ENCODE measurements around the gene GATA1.

Gene GATA1

DNA sequence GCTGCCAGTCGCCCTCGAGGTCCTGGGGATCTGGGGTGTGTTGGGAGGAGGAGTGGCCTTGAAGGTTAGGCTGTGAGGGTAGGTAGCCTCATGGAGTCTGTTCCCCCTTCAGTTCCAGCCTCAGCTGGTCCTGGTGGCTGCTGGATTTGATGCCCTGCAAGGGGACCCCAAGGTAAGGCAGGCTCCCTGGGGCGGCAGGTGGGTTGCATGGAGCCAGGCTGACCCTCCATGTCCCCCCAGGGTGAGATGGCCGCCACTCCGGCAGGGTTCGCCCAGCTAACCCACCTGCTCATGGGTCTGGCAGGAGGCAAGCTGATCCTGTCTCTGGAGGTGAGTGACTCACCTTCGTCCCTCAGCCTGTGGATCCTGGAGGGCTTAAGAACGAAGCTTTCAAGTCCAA, 28.3 kb downstream of the GATA1 start:
- TF ChIP-seq GATA2 (IDR thresholded peaks at IDR 0.05; ENCODE audit: low read depth, low read length) (no peak), GATA3 (IDR thresholded peaks at IDR 0.05; ENCODE audit: low read depth, low read length) (no peak)

- no peak for TF ChIP-seq GATA3 (IDR thresholded peaks at IDR 0.05; ENCODE audit: low read depth, low read length)
- no peak for TF ChIP-seq GATA2 (IDR thresholded peaks at IDR 0.05; ENCODE audit: low read depth, low read length)
Observed at GRCh38 chrX:48815266-48815665, 28.9 kb downstream of the GATA1 start.

DNA sequence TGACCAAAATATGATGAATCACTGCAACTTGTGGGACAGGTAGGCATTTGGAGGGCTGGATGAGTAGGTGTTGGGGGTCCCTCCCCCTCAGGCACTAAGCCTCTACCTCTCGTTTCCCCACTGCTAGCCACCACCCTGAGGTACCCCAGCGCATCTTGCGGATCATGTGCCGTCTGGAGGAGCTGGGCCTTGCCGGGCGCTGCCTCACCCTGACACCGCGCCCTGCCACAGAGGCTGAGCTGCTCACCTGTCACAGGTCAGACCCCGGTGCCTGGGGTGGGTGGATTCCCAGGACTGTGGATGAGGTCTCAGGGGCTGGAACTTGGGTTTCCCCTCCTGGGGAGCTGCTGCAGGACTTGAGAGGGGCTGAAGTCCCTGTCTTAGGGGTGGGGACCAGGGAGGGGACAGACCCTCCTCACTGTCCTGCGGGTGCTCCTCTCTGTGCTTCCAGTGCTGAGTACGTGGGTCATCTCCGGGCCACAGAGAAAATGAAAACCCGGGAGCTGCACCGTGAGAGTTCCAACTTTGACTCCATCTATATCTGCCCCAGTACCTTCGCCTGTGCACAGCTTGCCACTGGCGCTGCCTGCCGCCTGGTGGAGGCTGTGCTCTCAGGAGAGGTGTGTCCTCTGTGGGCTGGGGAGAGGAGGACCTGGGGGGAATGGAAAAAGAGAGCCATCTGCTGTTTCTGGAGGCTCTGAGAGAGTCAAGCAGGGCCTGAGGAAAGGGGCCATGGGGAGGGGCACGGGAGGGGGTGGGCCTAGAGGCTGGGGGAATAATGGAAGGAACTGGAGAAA, 29.8 kb downstream of the GATA1 start:
- TF ChIP-seq GATA3 (IDR thresholded peaks at IDR 0.05; ENCODE audit: low read depth, low read length) (no peak), GATA2 (IDR thresholded peaks at IDR 0.05; ENCODE audit: low read depth, low read length) (no peak)

GRCh38 chrX:48818098-48818497, 31.7 kb downstream of the GATA1 start:
- TF ChIP-seq GATA3 (IDR thresholded peaks at IDR 0.05; ENCODE audit: low read depth, low read length) (no peak), GATA2 (IDR thresholded peaks at IDR 0.05; ENCODE audit: low read depth, low read length) (no peak)

DNA sequence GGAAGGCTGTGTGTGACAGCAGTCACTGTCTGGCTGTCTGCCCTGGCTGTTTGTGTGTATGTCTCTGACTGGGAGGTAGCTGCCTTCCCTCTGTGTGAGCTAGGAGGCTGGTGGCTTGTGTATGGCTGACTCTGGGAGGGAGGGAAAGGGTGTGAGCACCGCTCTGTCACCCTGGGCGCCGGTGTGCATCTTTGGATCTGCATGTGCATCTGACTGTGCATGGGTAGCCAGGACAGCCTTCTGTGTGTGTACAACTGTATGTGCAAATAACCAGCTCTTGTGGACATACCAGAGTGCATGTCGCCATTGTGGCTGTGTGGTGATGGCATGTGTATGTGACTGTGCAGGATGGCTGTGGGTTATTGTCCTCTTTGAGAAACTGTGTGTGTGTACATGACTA, 32.5 kb downstream of the GATA1 start:
- TF ChIP-seq GATA2 (IDR thresholded peaks at IDR 0.05; ENCODE audit: low read depth, low read length) (no peak), GATA3 (IDR thresholded peaks at IDR 0.05; ENCODE audit: low read depth, low read length) (no peak)

GRCh38 chrX:48823053-48823452, 36.7 kb downstream of the GATA1 start:
- no peak for TF ChIP-seq GATA3 (IDR thresholded peaks at IDR 0.05; ENCODE audit: low read depth, low read length)
- no peak for TF ChIP-seq GATA2 (IDR thresholded peaks at IDR 0.05; ENCODE audit: low read depth, low read length)

- TF ChIP-seq GATA2 (IDR thresholded peaks at IDR 0.05; ENCODE audit: low read depth, low read length): no peak
- TF ChIP-seq GATA3 (IDR thresholded peaks at IDR 0.05; ENCODE audit: low read depth, low read length): no peak
Observed at GRCh38 chrX:48824066-48824465, 37.7 kb downstream of the GATA1 start.

DNA sequence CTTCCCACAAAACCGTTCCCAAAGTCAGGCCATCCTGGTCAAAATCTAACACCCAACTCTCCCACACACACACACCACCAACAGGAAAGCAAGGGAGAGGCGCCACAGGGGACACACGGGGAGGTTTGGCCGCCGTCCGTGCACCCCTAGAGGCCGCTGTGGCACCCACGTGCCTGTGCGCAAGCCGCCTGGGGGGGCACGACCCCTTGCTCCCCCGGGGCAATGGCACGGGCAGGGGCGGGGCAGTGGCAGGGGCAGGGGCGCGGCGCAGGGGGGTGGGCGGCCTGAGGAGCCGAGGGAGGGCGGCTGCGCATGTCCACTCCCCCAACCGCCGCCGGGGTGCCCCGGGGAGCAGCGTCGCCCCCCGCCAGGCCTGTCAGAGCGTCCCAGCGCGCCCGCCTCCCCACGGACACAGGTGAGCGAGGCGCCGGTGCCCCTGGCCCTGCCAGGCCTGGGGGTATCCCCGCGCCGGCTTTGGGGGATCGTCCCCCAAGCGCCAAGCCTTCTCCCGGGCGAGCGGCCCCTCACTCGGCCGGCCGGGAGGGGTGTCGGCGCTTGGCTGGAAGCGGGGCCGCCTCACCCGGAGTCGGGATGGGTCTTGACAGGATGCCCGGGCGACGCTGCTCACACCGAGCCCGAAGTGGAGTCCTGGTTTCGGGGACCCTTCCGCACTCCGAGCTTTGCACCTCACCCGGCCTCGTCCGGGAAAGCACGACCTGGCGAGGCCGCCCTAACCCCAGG, 39.9 kb downstream of the GATA1 start, which contains the start of gene ERAS:
ERAS (plus strand) TSS at position 379 of the 741 bp plus-strand sequence. CDS start 2,611 bp downstream, outside the sequence.
- TF ChIP-seq GATA2 (IDR thresholded peaks at IDR 0.05; ENCODE audit: low read depth, low read length) (no peak), GATA3 (IDR thresholded peaks at IDR 0.05; ENCODE audit: low read depth, low read length) (no peak)

DNA sequence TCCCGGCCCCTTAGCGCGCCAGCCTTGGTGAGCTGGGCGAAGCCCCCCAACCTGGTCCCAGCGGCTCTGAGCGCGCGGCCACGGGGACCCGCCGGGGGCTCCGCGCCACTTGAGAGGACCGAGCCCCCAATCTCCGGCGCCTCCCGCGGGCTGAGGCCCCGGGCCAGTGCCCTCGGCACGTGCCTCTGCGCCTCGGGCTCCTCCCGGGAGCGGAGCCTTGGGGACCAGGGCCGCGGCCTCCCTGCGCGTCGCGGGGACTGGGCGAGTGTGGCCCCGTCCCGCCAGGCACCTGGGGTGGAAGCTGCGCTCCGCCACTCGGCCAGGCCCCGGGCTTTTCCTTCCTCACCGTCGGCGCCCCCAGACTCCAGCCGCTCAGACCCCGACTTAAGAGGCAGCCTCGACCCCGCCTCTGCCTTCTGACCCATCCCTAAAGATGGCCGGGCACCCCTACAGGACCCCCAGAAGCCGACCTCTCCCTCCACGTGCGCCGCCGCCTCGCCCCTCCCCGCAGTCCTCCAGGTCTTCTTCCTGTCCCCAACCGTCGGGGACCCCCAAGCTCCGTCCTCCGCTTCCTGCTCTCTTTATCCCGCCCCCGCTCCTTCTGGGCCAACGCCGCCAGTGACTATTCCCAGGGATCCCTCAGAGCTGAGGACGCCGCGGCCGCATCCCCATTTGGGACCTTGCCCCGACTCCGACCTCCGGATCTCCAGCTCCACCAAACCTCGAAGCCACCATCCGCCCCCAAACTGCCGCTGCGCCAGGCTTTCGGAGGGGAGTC, 40.7 kb downstream of the GATA1 start:
- no peak for TF ChIP-seq GATA3 (IDR thresholded peaks at IDR 0.05; ENCODE audit: low read depth, low read length)
- TF ChIP-seq GATA2 (IDR thresholded peaks at IDR 0.05; ENCODE audit: low read depth, low read length): no peak

DNA sequence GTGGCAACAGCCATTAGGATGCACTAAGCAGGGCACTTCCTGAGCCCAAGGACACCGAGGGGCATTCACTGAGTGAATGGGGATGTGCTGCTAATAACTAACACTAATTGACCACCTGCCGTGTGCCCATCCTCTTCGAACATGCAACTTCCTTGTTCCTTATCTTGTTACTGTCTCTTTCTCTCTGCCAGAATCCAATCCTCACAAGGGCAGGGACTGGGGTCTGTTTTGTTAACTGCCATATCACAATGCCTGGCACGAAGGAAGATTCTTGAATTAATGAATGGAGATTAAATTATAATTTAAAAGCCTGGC, 41.2 kb downstream of the GATA1 start:
- no peak for TF ChIP-seq GATA2 (IDR thresholded peaks at IDR 0.05; ENCODE audit: low read depth, low read length)
- no peak for TF ChIP-seq GATA3 (IDR thresholded peaks at IDR 0.05; ENCODE audit: low read depth, low read length)

DNA sequence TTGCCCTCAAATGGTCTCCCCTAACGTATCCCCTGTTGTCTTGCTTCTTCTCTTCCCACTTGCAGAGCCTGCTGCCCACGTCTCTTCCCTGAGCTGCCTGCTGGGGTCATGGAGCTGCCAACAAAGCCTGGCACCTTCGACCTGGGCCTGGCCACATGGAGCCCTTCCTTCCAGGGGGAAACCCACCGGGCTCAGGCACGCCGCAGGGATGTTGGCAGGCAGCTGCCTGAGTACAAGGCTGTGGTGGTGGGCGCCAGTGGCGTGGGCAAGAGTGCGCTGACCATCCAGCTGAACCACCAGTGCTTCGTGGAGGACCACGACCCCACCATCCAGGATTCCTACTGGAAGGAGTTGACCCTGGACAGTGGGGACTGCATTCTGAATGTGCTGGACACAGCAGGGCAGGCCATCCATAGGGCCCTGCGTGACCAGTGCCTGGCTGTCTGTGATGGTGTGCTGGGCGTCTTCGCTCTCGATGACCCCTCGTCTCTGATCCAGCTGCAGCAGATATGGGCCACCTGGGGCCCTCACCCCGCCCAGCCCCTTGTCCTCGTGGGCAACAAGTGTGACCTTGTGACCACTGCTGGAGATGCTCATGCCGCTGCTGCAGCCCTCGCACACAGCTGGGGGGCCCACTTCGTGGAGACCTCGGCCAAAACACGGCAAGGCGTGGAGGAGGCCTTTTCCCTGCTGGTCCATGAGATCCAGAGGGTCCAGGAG, 42.8 kb downstream of the GATA1 start:
- TF ChIP-seq GATA2 (IDR thresholded peaks at IDR 0.05; ENCODE audit: low read depth, low read length) (no peak), GATA3 (IDR thresholded peaks at IDR 0.05; ENCODE audit: low read depth, low read length) (no peak)

- TF ChIP-seq GATA2 (IDR thresholded peaks at IDR 0.05; ENCODE audit: low read depth, low read length) (no peak), GATA3 (IDR thresholded peaks at IDR 0.05; ENCODE audit: low read depth, low read length) (no peak)
Observed at GRCh38 chrX:48831136-48831908, 44.9 kb downstream of the GATA1 start.

GRCh38 chrX:48831909-48832291, 45.5 kb downstream of the GATA1 start:
- no peak for TF ChIP-seq GATA2 (IDR thresholded peaks at IDR 0.05; ENCODE audit: low read depth, low read length)
- no peak for TF ChIP-seq GATA3 (IDR thresholded peaks at IDR 0.05; ENCODE audit: low read depth, low read length)

All from SH-SY5Y (cell line).